Neural cell (in vitro differentiated cells): ENCODE results near the gene GH1.

Experiments used
- EZH2 ChIP-seq: fragments of 200-600, 300-800 bp; shearing (Covaris generic), sonication (generic); IDR thresholded peaks from 2 replicates; pipeline ENCODE4 v1.6.1; 2014; ENCODE audit warnings: antibody characterized with exemption, low read length, borderline replicate concordance, mild to moderate bottlenecking; ENCODE audit not compliant: insufficient read depth, poor library complexity, severe bottlenecking
- TF ChIP-seq, protein P1 (sequence below): fragments of 450-650 bp; IDR thresholded peaks from 2 replicates; pipeline ENCODE4 v1.5.1; 2014; ENCODE audit warnings: antibody characterized with exemption, mild to moderate bottlenecking, moderate library complexity; ENCODE audit not compliant: poor library complexity, severe bottlenecking

DNA sequence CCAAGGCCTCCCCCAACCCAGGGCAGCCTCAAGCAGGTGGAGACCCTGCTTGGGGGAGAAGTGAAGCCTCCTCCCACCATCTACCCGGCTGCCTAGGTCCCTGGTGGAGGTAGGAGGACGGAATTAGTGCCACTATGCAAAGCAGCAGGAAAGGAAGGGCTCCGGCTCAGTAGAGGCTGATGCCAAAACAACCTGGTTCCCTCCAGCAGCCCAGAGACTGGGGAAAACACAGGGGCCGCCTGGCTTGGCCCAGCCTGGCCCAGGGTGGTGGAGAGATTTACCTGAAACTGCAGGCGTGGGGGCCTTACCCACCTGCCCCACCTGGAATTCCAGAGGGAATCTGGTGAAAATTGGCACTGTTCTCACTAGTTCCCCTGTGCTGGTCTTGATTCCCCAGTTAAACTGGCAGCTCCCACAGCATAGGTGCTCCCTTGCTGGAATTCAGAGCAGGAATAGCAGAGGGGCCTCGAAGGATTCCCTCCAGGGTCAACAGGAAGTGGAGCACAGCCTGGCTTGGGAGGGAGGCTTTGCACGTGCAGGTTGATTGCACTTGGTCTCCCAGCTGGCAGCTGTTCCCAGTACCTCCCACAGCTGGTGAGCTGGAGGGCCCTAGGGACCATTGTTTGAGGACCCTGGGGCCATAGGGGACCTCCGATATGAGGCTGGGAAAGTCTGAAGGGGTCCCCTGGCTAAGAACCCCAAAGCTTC is 9.0 kb upstream of the GH1 start:
- TF ChIP-seq, protein P1, sequence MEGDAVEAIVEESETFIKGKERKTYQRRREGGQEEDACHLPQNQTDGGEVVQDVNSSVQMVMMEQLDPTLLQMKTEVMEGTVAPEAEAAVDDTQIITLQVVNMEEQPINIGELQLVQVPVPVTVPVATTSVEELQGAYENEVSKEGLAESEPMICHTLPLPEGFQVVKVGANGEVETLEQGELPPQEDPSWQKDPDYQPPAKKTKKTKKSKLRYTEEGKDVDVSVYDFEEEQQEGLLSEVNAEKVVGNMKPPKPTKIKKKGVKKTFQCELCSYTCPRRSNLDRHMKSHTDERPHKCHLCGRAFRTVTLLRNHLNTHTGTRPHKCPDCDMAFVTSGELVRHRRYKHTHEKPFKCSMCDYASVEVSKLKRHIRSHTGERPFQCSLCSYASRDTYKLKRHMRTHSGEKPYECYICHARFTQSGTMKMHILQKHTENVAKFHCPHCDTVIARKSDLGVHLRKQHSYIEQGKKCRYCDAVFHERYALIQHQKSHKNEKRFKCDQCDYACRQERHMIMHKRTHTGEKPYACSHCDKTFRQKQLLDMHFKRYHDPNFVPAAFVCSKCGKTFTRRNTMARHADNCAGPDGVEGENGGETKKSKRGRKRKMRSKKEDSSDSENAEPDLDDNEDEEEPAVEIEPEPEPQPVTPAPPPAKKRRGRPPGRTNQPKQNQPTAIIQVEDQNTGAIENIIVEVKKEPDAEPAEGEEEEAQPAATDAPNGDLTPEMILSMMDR = no peak
- TF ChIP-seq EZH2 = no peak
